Tibial artery (tissue), 4 donors: Measurements from ENCODE around the gene CNTNAP2.
"Not testable (repeated sequence)": the region's sequence is repeated elsewhere in the genome, so short reads cannot be mapped to it uniquely, and the experiment has no call there.

Experiments
- DNase-seq, 2 donors: peaks; one replicate each; pipeline ENCODE4 v3.0.0-alpha.2; 2019
- H3K27ac ChIP-seq, 2 donors: fragments of 200-600 bp; sonication (generic) in 1 of 2; 1 replicate in 1 of 2; 2 replicates in 1 of 2; pipeline ENCODE4 v1.5.1; 2018 to 2019; ENCODE audit warnings: mild to moderate bottlenecking in 1 of 2
- H3K27me3 ChIP-seq, 2 donors: fragments of 200-600 bp; sonication (generic) in 1 of 2; one replicate each; pipeline versions ENCODE4 v1.5.1 to v1.6.0; 2016 to 2019
- H3K36me3 ChIP-seq, 3 donors: fragments of 200-600 bp; sonication (generic) in 2 of 3; one replicate each; pipeline ENCODE4 v1.5.1; 2016 to 2019; ENCODE audit warnings: mild to moderate bottlenecking in 2 of 3
- H3K4me1 ChIP-seq, 4 donors: fragments of 200-600 bp; sonication (generic) in 2 of 4; 1 replicate in 3 of 4; 2 replicates in 1 of 4; pipeline ENCODE4 v1.5.1; 2016 to 2019
- H3K4me3 ChIP-seq, 2 donors: fragments of 200-600 bp; sonication (generic) in 1 of 2; 1 replicate in 1 of 2; 2 replicates in 1 of 2; pipeline ENCODE4 v1.5.1; 2018 to 2019; ENCODE audit warnings: mild to moderate bottlenecking in 2 of 2
- H3K9me3 ChIP-seq, 3 donors: fragments of 200-600 bp; sonication (generic) in 1 of 3; one replicate each; pipeline ENCODE4 v1.5.1; 2016 to 2019
- intact Hi-C: fragments of 100-400 bp; cut with DNase I; formaldehyde crosslinking; loops from one replicate; pipeline ENCODE4 v1.15.0; 2023; ENCODE audit warnings: low total_unique reads
- TF ChIP-seq, protein P1 (sequence below), 2 experiments: fragments of 200-600 bp in 1 of 2; fragments of 450-650 bp in 1 of 2; IDR thresholded peaks; one replicate each; pipeline ENCODE4 v1.5.1; 2017 to 2019; ENCODE audit warnings: antibody characterized with exemption in 2 of 2, mild to moderate bottlenecking in 1 of 2, moderate library complexity in 1 of 2

The CNTNAP2 gene

DNA sequence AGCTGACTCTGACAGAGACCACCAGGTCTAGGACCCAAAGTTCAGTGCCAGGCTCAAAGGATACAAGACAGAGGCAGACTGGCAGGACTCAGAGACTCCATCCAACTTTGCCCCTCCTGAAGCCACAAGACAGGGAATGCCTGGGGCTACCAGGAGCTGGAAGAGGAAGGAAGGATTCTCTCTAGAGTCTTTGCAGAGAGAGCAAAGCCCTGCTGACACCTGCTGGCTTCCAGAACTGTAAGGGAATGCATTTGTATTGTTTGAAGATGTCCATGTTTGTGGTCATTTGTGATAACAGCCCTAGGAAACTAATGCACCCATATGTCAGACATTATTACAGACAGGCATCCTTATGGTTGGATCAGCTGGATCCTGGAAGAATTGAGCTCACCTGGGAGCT lies 2341.7 kb downstream of the CNTNAP2 start:
- Histone ChIP-seq H3K27me3 (peaks cover 0 to 3% of the 10 kb centered on the region in 2 donors), H3K4me3 (no peak overlapping the region), H3K4me1 (no peaks in the 10 kb centered on the region), H3K27ac (no peak overlapping the region), H3K9me3 (no peaks in the 10 kb centered on the region), H3K36me3 (no peaks in the 10 kb centered on the region)
- TF ChIP-seq, protein P1, sequence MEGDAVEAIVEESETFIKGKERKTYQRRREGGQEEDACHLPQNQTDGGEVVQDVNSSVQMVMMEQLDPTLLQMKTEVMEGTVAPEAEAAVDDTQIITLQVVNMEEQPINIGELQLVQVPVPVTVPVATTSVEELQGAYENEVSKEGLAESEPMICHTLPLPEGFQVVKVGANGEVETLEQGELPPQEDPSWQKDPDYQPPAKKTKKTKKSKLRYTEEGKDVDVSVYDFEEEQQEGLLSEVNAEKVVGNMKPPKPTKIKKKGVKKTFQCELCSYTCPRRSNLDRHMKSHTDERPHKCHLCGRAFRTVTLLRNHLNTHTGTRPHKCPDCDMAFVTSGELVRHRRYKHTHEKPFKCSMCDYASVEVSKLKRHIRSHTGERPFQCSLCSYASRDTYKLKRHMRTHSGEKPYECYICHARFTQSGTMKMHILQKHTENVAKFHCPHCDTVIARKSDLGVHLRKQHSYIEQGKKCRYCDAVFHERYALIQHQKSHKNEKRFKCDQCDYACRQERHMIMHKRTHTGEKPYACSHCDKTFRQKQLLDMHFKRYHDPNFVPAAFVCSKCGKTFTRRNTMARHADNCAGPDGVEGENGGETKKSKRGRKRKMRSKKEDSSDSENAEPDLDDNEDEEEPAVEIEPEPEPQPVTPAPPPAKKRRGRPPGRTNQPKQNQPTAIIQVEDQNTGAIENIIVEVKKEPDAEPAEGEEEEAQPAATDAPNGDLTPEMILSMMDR (IDR thresholded peaks at IDR 0.05), result no peak
- intact Hi-C loops, result no loop called here
- no peak for DNase-seq

DNA sequence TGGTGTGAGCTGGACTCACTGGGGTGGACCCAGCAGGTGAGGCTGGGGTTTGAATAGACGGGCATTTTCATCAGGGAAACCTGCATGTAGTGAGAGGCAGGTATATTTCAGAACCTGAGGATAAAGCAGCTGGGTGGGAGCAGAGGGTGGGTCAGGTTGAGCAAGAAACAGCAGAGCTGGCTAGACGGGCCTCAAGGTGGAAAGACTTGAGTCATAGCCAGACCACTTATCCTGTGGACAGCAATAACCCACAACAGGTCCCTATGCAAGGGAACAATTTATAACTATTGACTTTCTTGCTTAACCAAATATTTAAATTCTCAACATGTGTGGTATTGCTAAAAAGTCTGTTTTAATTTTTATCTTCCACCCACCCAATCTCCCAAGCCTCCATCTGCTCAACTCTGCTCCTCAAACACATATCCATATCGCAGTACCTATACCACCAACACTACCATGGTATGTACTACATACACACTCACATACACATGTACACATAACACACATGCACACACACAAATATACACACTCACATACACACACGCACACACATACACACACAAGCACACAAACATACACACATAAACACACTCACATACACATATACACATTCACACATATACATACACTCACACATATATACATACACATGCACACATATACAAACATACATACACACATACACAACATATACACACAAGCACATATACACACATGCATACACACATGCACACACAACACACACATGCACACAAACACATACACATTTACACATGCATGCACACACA lies 2345.0 kb downstream of the CNTNAP2 start:
- H3K27me3 ChIP-seq, result peaks cover 0 to 3% of the 10 kb centered on the region in 2 donors
- H3K36me3 ChIP-seq, result no peaks in the 10 kb centered on the region
- no peaks in the 10 kb centered on the region for H3K4me1 ChIP-seq
- DNase-seq, result no peak
- TF ChIP-seq, protein P1 (IDR thresholded peaks at IDR 0.05), result no peak
- H3K4me3 ChIP-seq, result no peak overlapping the region
- H3K27ac ChIP-seq, result no peak overlapping the region
- H3K9me3 ChIP-seq, result no peaks in the 10 kb centered on the region
- intact Hi-C loops, result no loop called here

DNA sequence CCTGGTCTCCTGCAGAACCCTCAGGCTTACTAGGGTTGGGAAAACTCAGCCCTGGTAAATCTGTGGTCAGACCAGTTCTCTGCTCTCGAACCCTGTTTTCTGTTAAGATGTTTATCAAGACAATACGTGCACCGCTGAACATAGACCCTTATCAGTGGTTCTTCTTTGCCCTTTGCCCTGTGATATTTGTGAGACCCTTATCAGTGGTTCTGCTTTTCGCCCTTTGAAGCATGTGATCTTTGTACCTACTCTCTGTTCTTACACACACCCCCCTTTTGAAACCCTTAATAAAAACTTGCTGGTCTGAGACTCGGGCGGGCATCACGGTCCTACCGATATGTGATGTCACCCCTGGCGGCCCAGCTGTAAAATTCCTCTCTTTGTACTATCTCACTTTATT lies 2346.2 kb downstream of the CNTNAP2 start:
- H3K27ac ChIP-seq, H3K9me3 ChIP-seq, DNase-seq, H3K4me1 ChIP-seq, H3K27me3 ChIP-seq, intact Hi-C loops, H3K4me3 ChIP-seq, H3K36me3 ChIP-seq: not testable (repeated sequence)

DNA sequence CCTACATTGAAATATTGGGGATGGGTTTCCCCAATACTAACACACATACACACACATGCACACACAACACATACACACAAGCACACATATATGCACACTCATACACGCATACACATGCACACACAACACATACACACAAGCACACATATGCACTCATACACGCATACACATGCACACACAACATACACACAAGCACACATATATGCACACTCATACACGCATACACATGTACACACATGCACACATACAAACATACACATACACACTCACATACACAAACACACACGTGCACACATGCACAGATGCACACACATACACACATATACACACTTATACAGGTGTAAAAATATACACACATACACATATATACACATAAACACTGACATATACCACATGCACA lies 2346.6 kb downstream of the CNTNAP2 start:
- no peaks in the 10 kb centered on the region for H3K27me3 ChIP-seq

DNA sequence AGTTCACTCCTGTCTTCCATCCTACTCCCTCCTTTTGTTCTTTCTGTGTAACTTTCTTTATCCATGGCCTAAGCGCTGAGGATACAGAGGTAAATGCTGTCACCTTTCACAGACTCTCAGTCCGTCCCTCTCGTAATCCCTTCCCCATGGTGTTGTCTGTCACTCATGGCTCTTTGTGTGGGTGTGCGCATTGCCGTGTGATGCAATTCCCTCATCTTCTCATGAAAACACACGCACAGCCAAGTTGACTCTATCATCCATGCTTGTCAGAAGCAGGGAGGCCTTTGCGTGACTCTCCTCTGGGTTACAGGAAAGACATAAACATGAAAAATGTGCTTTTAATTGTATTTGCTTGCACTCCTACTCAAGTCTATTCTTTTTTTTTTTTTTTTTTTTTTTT lies 2348.3 kb downstream of the CNTNAP2 start:
- TF ChIP-seq, protein P1 (IDR thresholded peaks at IDR 0.05), result no peak
- Histone ChIP-seq H3K9me3 (no peaks in the 10 kb centered on the region), H3K36me3 (no peaks in the 10 kb centered on the region), H3K4me3 (no peak overlapping the region), H3K4me1 (no peaks in the 10 kb centered on the region), H3K27ac (no peak overlapping the region), H3K27me3 (no peaks in the 10 kb centered on the region)
- intact Hi-C loops, result no loop called here
- no peak for DNase-seq

More for the DNA sequence above, 2346.6 kb downstream of the CNTNAP2 start:
- no peaks in the 10 kb centered on the region for H3K36me3 ChIP-seq
- H3K27ac ChIP-seq, result no peak overlapping the region
- no peak overlapping the region for H3K4me3 ChIP-seq
- H3K9me3 ChIP-seq, result no peaks in the 10 kb centered on the region
- TF ChIP-seq, protein P1 (IDR thresholded peaks at IDR 0.05), result no peak
- no peak for DNase-seq
- intact Hi-C loops, result no loop called here
- H3K4me1 ChIP-seq, result no peaks in the 10 kb centered on the region

DNA sequence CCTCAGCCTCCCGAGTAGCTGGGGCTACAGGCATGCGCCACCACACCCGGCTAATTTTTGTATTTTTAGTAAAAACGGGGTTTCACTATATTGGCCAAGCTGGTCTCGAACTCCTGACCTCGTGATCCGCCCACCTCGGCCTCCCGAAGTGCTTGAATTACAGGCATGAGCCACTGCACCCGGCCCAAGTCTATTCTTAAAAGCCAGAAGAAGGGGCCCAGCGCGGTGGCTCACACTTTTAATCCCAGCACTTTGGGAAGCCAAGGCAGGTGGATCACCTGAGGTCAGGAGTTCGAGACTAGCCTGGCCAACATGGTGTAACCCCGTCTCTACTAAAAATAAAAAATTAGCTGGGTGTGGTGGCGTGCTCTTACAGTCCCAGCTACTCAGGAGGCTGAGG lies 2348.8 kb downstream of the CNTNAP2 start:
- H3K4me1 ChIP-seq, H3K4me3 ChIP-seq, H3K9me3 ChIP-seq, H3K27me3 ChIP-seq, DNase-seq, intact Hi-C loops, H3K27ac ChIP-seq, H3K36me3 ChIP-seq: not testable (repeated sequence)

DNA sequence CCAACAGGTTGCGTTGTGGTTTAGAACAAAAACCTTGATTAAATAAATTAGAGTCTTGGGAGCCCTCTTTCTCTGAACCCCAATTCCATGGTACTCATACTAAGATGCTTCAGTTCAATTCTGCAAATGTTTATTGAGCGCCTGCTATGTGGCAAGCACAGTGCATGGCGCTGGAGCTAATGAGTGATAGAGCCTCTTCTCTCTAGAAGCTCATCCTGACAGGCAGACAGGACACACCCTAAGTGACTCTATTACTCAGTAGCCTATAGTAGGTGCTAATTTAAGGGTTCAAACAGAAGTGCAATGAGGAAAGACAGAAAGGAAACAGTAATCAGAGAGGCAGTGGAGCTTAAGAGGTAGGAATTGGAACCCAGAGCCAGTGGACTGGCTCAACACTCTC lies 2349.5 kb downstream of the CNTNAP2 start:
- no peak for DNase-seq
- Histone ChIP-seq H3K4me3 (no peak overlapping the region), H3K36me3 (no peaks in the 10 kb centered on the region), H3K27ac (no peak overlapping the region), H3K4me1 (no peaks in the 10 kb centered on the region), H3K27me3 (no peaks in the 10 kb centered on the region), H3K9me3 (no peaks in the 10 kb centered on the region)
- intact Hi-C loops, result no loop called here
- TF ChIP-seq, protein P1 (IDR thresholded peaks at IDR 0.05), result no peak
